Esophagus squamous epithelium (tissue), 5 donors: ENCODE data around the gene KCNH5. TPM values are rescaled to one million over a fixed set of nuclear protein-coding genes. Genes with fewer than 3 reads are reported as not detected.

ENCODE experiments used
- DNase-seq: peaks from one replicate; lab custom pipeline; 2025; lab: John Stamatoyannopoulos, UW
- H3K27ac ChIP-seq, 4 donors: fragments of 200-600 bp; sonication (generic); one replicate each; pipeline ENCODE4 v1.5.1; 2016 to 2019; ENCODE audit warnings: mild to moderate bottlenecking in 1 of 4
- H3K27me3 ChIP-seq, 4 donors: fragments of 200-600 bp; sonication (generic); 1 replicate in 3 of 4; 2 replicates in 1 of 4; pipeline versions ENCODE4 v1.5.1 to v1.6.0; 2017 to 2021; ENCODE audit warnings: antibody characterized with exemption in 1 of 4
- H3K36me3 ChIP-seq, 3 donors: fragments of 200-600 bp; sonication (generic); one replicate each; pipeline ENCODE4 v1.5.1; 2016 to 2019
- H3K4me1 ChIP-seq, 3 donors: fragments of 200-600 bp; sonication (generic); one replicate each; pipeline ENCODE4 v1.5.1; 2017 to 2019
- H3K4me3 ChIP-seq, 4 donors: fragments of 200-600 bp; sonication (generic); 1 replicate in 3 of 4; 2 replicates in 1 of 4; pipeline ENCODE4 v1.5.1; 2016 to 2019; ENCODE audit warnings: mild to moderate bottlenecking in 2 of 4, moderate library complexity in 1 of 4
- H3K9me3 ChIP-seq, 3 donors: fragments of 200-600 bp; sonication (generic); one replicate each; pipeline ENCODE4 v1.5.1; 2016 to 2019
- CTCF ChIP-seq, 6 experiments: fragments of 450-650 bp in 4 of 6; fragments of 200-600 bp in 2 of 6; sonication (generic) in 2 of 6; IDR thresholded peaks; one replicate each; pipeline ENCODE4 v1.5.1; 2016 to 2019; ENCODE audit warnings: antibody characterized with exemption in 6 of 6, mild to moderate bottlenecking in 4 of 6, moderate library complexity in 4 of 6
- POLR2A ChIP-seq, 4 donors: fragments of 450-650 bp; IDR thresholded peaks; one replicate each; pipeline ENCODE4 v1.6.1; 2017; ENCODE audit warnings: antibody characterized with exemption in 4 of 4, mild to moderate bottlenecking in 4 of 4, moderate library complexity in 3 of 4
- WGBS, 2 donors: methylation state at CpG; one replicate each; pipeline ENCODE4 v1.1.5; 2018; 5-methylcytosine and 5-hydroxymethylcytosine counted together
- intact Hi-C: fragments of 100-400 bp; cut with DNase I; formaldehyde crosslinking; loops from one replicate; pipeline ENCODE4 v1.15.0; 2022
- total RNA-seq, 4 donors: library from RNA; depleted of rRNA; stranded (reverse); fragments of >200 nt; gene quantifications; one replicate each; pipeline ENCODE4 v1.1.0, GENCODE V29; 2016
- donor health status: DM: yes; HTN: yes; CAD: no.

KCNH5 gene
- total RNA-seq, 4 donors from 2014 or later = under 0.01 to 0.06 TPM; not detected in 2

GRCh38 chr14:63076488-63076887 lies 31.2 kb upstream of the KCNH5 start:
- Histone ChIP-seq H3K27me3 (no peaks in the 10 kb centered on the region), H3K27ac (no peak overlapping the region), H3K36me3 (no peaks in the 10 kb centered on the region), H3K4me3 (no peak overlapping the region), H3K9me3 (no peaks in the 10 kb centered on the region), H3K4me1 (no peaks in the 10 kb centered on the region)
- intact Hi-C loops = no loop called here
- DNase-seq = no peak
- TF ChIP-seq CTCF (IDR thresholded peaks at IDR 0.05) = no peak
- TF ChIP-seq POLR2A (IDR thresholded peaks at IDR 0.05) = no peak

- 69 to 70% methylated on average over 1 of the region's 1 CpG for WGBS, 2 donors
- no peak overlapping the region for H3K4me3 ChIP-seq
- TF ChIP-seq POLR2A (IDR thresholded peaks at IDR 0.05) = no peak
- H3K27me3 ChIP-seq = peaks cover 0 to 17% (median 0%) of the 10 kb centered on the region in 4 donors
- intact Hi-C loops = no loop called here
- H3K4me1 ChIP-seq = no peaks in the 10 kb centered on the region
- H3K27ac ChIP-seq = no peak overlapping the region
- no peaks in the 10 kb centered on the region for H3K9me3 ChIP-seq
- no peak for DNase-seq
- H3K36me3 ChIP-seq = no peaks in the 10 kb centered on the region
These were observed 10.4 kb upstream of the KCNH5 start for GRCh38 chr14:63055631-63056030.

GRCh38 chr14:63051992-63052391 lies 6.7 kb upstream of the KCNH5 start:
- Histone ChIP-seq H3K27me3 (peaks cover 0 to 51% (median 0%) of the 10 kb centered on the region in 4 donors), H3K36me3 (no peaks in the 10 kb centered on the region), H3K9me3 (no peaks in the 10 kb centered on the region), H3K4me3 (no peak overlapping the region), H3K4me1 (no peaks in the 10 kb centered on the region), H3K27ac (no peak overlapping the region)
- 34 to 57% methylated on average over 4 of the region's 4 CpGs for WGBS, 2 donors
- TF ChIP-seq POLR2A (IDR thresholded peaks at IDR 0.05) (no peak), CTCF (IDR thresholded peaks at IDR 0.05) (no peak)
- intact Hi-C loops = no loop called here
- DNase-seq = no peak

- Histone ChIP-seq H3K9me3 (no peaks in the 10 kb centered on the region), H3K4me1 (peaks cover 0 to 3% (median 2%) of the 10 kb centered on the region in 3 donors), H3K36me3 (no peaks in the 10 kb centered on the region), H3K27me3 (peaks cover under 1 to 58% (median 2%) of the 10 kb centered on the region in 4 donors), H3K27ac (no peak overlapping the region), H3K4me3 (no peak overlapping the region)
- intact Hi-C loops = no loop called here
- DNase-seq = no peak
- 48 to 63% methylated on average over 2 of the region's 2 CpGs for WGBS, 2 donors
- TF ChIP-seq CTCF (IDR thresholded peaks at IDR 0.05) (no peak), POLR2A (IDR thresholded peaks at IDR 0.05) (no peak)
These were observed 6.0 kb upstream of the KCNH5 start for GRCh38 chr14:63051301-63051700.

GRCh38 chr14:63050694-63051093 lies 5.4 kb upstream of the KCNH5 start:
- H3K4me3 ChIP-seq = no peak overlapping the region
- H3K27ac ChIP-seq = no peak overlapping the region
- H3K27me3 ChIP-seq = peaks cover 4 to 64% (median 8%) of the 10 kb centered on the region in 4 donors
- no peak for DNase-seq
- no peak for TF ChIP-seq CTCF (IDR thresholded peaks at IDR 0.05)
- TF ChIP-seq POLR2A (IDR thresholded peaks at IDR 0.05) = no peak
- H3K36me3 ChIP-seq = no peaks in the 10 kb centered on the region
- 100% methylated on average over 1 of the region's 2 CpGs; no CpG with 5 or more reads in 1 of the 2 donors for WGBS, 2 donors
- peaks cover 4 to 9% (median 8%) of the 10 kb centered on the region in 3 donors for H3K4me1 ChIP-seq
- intact Hi-C loops = no loop called here
- H3K9me3 ChIP-seq = no peaks in the 10 kb centered on the region
